ENCODE results near the gene KIAA1217.

DNA sequence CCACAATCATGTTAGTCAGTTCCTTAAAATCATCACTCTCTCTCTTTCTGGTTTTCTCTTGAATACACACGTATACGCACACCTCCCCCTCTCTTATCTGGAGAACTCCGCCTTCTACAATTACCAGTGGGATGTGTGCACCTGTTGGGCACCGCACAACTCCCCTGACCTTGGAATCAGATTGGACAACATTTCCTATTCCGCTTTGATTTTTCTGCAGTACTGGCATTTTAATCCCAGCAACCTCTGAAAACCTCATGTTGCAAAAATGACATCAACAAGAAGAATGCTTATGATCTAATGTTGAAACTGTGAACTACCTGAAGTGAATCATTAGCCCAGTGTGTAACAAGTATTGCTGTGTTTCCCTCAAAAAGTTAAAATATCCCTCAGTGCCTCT lies 109.6 kb downstream of the KIAA1217 start:
- TF ChIP-seq, protein P1, sequence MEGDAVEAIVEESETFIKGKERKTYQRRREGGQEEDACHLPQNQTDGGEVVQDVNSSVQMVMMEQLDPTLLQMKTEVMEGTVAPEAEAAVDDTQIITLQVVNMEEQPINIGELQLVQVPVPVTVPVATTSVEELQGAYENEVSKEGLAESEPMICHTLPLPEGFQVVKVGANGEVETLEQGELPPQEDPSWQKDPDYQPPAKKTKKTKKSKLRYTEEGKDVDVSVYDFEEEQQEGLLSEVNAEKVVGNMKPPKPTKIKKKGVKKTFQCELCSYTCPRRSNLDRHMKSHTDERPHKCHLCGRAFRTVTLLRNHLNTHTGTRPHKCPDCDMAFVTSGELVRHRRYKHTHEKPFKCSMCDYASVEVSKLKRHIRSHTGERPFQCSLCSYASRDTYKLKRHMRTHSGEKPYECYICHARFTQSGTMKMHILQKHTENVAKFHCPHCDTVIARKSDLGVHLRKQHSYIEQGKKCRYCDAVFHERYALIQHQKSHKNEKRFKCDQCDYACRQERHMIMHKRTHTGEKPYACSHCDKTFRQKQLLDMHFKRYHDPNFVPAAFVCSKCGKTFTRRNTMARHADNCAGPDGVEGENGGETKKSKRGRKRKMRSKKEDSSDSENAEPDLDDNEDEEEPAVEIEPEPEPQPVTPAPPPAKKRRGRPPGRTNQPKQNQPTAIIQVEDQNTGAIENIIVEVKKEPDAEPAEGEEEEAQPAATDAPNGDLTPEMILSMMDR (conservative IDR thresholded peaks at IDR 0.05 in 1 of 2, IDR thresholded peaks at IDR 0.05 in 1 of 2; ENCODE audit: extremely low read depth in 1 of 2, insufficient read depth in 1 of 2, low read depth in 1 of 2, low read length in 2 of 2) = no peak
- TF ChIP-seq EZH2 (IDR thresholded peaks at IDR 0.05; ENCODE audit: borderline replicate concordance, low read length) = no peak
